WERI-Rb-1 (cell line): ENCODE measurements around the gene LGR4.

Experiments
- DNase-seq: peaks from one replicate; pipeline ENCODE4 v3.0.0-alpha.2; 2020
- H3K27ac ChIP-seq: fragments of 250-450 bp; sonication (Bioruptor Pico); 2 replicates; pipeline ENCODE4 v1.5.1; 2020; ENCODE audit warnings: mild to moderate bottlenecking, moderate library complexity
- H3K27me3 ChIP-seq: fragments of 250-450 bp; sonication (Bioruptor Pico); 2 replicates; pipeline ENCODE4 v1.5.1; 2021; ENCODE audit warnings: mild to moderate bottlenecking, low read depth, moderate library complexity; ENCODE audit not compliant: insufficient read depth, severe bottlenecking
- H3K36me3 ChIP-seq: fragments of 250-450 bp; sonication (Bioruptor Pico); 2 replicates; pipeline ENCODE4 v1.5.1; 2020; ENCODE audit warnings: mild to moderate bottlenecking, moderate library complexity
- H3K4me3 ChIP-seq: 2 replicates; pipeline ENCODE4 v1.5.1; 2011; ENCODE audit warnings: low read depth, mild to moderate bottlenecking, control low read depth, low read length
- H3K9me3 ChIP-seq: fragments of 250-450 bp; sonication (Bioruptor Pico); 2 replicates; pipeline ENCODE4 v1.5.1; 2021; ENCODE audit warnings: mild to moderate bottlenecking, moderate library complexity; ENCODE audit not compliant: severe bottlenecking
- TF ChIP-seq, protein P1 (sequence below): IDR thresholded peaks from 2 replicates; pipeline ENCODE4 v1.5.1; 2011; ENCODE audit warnings: low read depth, mild to moderate bottlenecking, control low read depth, inconsistent platforms, low read length

The LGR4 gene

DNA sequence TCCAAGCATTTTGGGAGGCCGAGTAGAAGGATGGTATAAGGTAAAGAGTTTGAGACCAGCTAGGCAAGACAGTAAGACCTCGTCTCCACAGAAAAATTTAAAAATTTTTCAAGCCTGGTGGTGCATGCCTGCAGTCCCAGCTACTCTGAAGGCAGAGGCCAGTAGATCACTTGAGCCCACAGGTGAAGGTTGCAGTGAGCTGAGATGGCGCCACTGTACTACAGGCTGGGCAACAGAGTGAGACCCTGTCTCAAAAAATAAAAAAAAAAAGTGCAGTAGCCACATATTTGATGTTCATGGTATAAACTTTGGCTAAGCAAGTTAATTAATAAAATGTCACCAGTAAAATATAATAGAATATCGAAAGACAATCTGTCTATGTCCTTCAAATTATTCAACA lies 27.0 kb downstream of the LGR4 start:
- DNase-seq = no peak
- H3K36me3 ChIP-seq = no peaks in the 10 kb centered on the region
- no peak overlapping the region for H3K27ac ChIP-seq
- TF ChIP-seq, protein P1, sequence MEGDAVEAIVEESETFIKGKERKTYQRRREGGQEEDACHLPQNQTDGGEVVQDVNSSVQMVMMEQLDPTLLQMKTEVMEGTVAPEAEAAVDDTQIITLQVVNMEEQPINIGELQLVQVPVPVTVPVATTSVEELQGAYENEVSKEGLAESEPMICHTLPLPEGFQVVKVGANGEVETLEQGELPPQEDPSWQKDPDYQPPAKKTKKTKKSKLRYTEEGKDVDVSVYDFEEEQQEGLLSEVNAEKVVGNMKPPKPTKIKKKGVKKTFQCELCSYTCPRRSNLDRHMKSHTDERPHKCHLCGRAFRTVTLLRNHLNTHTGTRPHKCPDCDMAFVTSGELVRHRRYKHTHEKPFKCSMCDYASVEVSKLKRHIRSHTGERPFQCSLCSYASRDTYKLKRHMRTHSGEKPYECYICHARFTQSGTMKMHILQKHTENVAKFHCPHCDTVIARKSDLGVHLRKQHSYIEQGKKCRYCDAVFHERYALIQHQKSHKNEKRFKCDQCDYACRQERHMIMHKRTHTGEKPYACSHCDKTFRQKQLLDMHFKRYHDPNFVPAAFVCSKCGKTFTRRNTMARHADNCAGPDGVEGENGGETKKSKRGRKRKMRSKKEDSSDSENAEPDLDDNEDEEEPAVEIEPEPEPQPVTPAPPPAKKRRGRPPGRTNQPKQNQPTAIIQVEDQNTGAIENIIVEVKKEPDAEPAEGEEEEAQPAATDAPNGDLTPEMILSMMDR = no peak
- H3K9me3 ChIP-seq = no peaks in the 10 kb centered on the region
- no peaks in the 10 kb centered on the region for H3K27me3 ChIP-seq
- no peak overlapping the region for H3K4me3 ChIP-seq

DNA sequence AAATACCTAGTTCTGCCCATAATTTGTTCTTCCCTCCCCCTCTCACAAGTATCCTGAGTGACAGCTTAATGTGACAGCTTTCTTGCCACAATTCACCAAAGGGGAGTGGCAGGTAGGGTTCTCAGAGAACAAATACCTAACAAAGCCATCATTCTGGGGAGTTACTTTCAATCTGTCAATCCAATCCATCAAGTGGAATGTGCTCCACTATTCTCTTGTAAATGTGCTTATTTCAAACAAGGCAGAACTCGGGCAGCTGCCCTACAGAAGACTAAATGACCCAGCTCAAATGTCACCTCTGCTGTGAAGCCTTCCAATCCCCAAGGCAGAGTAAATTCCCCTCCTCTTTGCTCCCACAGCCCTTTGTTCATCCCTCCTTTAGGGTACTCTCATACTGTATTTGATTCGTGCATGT lies 27.8 kb downstream of the LGR4 start:
- Histone ChIP-seq H3K36me3 (no peaks in the 10 kb centered on the region), H3K9me3 (no peaks in the 10 kb centered on the region), H3K27ac (no peak overlapping the region), H3K27me3 (no peaks in the 10 kb centered on the region), H3K4me3 (no peak overlapping the region)
- no peak for DNase-seq
- TF ChIP-seq, protein P1 = no peak

DNA sequence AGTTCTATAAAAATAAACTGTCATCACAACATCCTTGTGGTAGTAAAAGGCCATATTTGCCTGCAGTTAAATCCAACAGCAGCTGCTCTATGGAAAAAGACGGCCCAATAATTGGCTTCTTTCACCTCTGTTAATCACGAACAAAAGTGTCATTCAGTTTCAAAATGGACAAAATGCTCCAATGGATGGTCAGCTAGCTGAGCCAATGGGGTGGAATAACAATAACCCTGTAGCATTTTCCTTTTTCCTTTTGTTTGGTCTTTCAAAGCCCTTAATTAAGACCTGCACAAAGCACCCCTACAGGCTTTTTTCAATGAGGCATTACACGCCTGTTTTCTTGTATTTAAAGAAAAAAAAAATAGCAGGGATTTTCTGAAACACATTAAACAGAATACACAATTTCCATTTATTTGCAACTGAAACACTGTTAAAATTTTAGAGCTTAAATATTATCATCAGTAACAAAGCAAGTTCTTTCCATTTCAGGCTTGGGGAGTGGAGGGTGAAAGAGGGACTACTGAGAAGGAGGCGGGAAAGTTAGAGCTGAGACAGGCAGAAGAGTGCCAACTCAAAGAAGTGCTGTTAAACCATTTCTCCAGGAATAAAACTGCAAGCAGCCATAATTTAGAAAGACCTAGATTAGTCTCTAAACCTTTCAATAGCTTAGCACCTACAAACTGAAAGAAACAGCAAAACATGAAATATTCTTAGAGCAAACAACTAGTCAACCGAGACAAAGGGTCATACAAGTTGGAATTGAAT lies 28.7 kb downstream of the LGR4 start:
- H3K27ac ChIP-seq = no peak overlapping the region
- DNase-seq = no peak

DNA sequence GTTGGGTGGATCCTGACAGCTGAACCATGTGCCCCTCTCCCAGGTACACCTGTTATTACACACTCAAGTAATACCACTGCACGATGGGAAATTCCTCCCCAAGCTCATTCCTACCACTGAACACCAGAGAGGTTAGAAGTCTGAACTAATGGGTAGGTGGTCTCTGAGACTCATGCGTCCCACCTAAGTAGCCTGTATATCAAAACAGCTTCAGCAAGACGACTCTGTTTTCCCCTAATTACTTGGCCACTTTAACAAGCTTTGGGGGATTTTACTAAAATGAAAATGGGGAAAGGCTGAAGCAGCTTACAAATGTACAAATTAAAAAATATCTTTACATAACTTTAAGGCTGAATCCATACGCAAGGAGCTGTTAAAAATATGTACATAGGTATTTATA lies 29.4 kb downstream of the LGR4 start:
- Histone ChIP-seq H3K27me3 (no peaks in the 10 kb centered on the region), H3K36me3 (no peaks in the 10 kb centered on the region), H3K4me3 (no peak overlapping the region), H3K9me3 (no peaks in the 10 kb centered on the region), H3K27ac (no peak overlapping the region)
- DNase-seq = no peak
- TF ChIP-seq, protein P1 = no peak

More for the DNA sequence above, 28.7 kb downstream of the LGR4 start:
- Histone ChIP-seq H3K4me3 (no peak overlapping the region), H3K36me3 (no peaks in the 10 kb centered on the region), H3K9me3 (no peaks in the 10 kb centered on the region), H3K27me3 (no peaks in the 10 kb centered on the region)
- TF ChIP-seq, protein P1 = no peak

DNA sequence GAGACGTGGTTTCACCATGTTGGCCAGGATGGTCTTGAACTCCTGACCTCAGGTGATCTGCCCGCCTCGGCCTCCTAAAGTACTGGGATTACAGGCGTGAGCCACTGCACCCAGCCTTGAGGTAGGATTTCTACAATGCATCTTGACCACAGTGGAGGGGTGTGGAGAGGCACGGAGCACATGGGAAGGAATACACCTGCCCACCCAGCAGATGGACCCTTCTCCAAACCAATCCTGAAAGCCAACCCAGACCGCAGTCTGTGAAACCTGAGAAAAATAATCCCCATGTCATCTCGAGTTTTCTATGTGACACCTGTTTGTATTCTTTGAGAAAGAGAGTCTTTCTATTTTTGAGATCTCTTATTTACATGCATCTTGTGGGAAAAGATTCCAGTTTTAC lies 32.5 kb downstream of the LGR4 start:
- Histone ChIP-seq H3K9me3 (no peaks in the 10 kb centered on the region), H3K27ac (no peak overlapping the region), H3K4me3 (no peak overlapping the region), H3K27me3 (no peaks in the 10 kb centered on the region), H3K36me3 (no peaks in the 10 kb centered on the region)
- TF ChIP-seq, protein P1 = no peak
- no peak for DNase-seq

DNA sequence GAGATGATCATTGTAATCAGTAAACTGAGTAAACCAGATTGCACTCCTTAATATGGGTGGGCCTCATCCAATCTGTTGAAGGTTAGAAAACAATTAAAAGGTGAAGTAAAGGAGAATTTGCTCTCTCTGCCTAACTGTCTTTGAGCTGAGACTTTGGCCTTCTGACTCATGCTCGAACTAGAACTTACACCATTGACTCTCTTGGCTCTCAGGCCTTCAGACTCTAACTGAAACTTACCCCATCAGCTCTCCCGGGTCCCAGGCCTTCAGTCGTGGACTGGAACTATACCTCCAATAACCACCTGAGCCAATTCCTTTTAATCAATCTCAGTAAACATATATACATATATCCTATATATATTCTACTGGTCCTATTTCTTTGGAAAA lies 34.0 kb downstream of the LGR4 start:
- Histone ChIP-seq H3K27me3 (no peaks in the 10 kb centered on the region), H3K4me3 (no peak overlapping the region), H3K36me3 (no peaks in the 10 kb centered on the region), H3K27ac (no peak overlapping the region), H3K9me3 (no peaks in the 10 kb centered on the region)
- DNase-seq = no peak
- TF ChIP-seq, protein P1 = no peak
